Measurements from ENCODE around the gene RRAS2.
A peak's percentile ranks its signal among the peaks of the same experiment; 100 is the strongest.
"Not testable (repeated sequence)": the region's sequence is repeated elsewhere in the genome, so short reads cannot be mapped to it uniquely, and the experiment has no call there.

RRAS2 gene

DNA sequence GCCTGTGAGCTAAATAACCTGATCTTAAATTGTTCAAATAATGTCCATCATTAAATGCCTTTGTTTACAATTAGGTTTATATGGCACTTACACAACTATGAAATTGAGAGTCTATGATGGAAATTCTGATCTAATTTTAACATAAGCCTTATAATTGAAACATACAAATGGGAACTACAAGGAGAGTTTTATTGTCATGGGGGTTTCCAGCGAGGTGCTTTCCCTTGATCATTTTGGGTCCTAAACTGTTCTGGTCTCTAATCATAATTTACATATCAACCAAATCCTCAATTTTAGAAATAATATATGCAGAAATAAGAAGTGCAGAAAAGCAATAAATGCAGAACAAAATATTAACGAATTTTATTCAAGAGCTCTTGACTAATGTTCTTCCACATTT lies 44.9 kb downstream of the RRAS2 start:
- no peak overlapping the region for H3K4me3 ChIP-seq (ENCODE audit: low read length)

DNA sequence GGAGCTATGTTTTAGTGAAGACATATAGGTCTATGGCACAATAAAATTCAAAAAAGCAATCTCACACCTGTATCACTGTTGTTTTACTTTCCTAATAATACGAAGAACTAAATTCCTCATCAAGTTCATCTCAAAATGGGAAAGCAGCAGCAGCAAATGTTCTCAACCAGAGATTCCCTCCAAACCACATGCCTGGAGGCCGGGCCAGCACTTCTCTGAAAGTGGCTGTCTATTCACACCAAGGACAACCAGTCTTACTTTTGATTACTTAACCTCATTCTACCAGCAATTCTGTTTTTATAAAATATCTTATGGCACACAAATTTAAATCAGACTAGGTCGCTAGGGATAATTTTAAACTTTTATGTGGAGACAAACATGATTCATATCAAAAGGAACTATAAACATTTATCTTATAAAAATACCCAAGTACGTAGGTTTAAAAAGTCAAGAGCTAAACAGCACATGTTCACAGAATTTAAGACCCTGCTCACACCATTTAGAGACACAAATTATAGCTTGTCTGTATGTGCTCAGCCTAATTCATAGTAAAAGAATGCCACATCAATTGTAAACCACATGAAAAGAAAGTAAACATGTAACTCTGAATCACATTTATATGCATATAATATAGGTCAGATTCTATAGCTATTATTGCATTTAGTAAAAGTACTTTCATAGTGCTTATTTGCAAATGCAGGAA lies 46.1 kb downstream of the RRAS2 start:
- TF ChIP-seq ZNF274 (IDR thresholded peaks at IDR 0.05; ENCODE audit: low read depth, low read length) = no peak
- H3K4me3 ChIP-seq (ENCODE audit: low read length) = peak overlapping the region; percentile 0; the same call in 1 of the 2 replicates

More for the DNA sequence above, 44.9 kb downstream of the RRAS2 start:
- no peak for TF ChIP-seq ZNF274 (IDR thresholded peaks at IDR 0.05; ENCODE audit: low read depth, low read length)

DNA sequence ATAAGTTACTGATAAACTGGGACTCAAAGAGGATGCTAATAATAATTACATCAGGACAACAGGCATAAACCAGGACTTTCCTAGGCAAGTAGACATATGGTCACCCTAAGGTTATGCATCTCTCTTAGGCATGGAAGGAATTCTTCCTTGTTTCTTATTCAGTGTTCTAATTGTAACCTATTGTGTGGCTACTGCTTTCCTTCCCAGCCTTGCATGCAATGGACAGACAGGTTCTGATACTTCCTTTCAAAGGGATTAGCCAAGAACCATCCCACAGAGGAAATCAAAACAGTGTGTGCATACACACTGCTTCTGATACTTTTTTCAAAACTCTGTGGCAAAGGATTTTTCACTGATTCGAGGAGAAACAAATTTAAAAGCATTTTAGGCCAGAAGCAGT lies 48.3 kb downstream of the RRAS2 start:
- no peak for TF ChIP-seq ZNF274 (IDR thresholded peaks at IDR 0.05; ENCODE audit: low read depth, low read length)
- no peak overlapping the region for H3K4me3 ChIP-seq (ENCODE audit: low read length)

- TF ChIP-seq ZNF274 (IDR thresholded peaks at IDR 0.05; ENCODE audit: low read depth, low read length) = no peak
- peak overlapping the region; percentile 56; the same call in 1 of the 2 replicates for H3K4me3 ChIP-seq (ENCODE audit: low read length)
Observed at GRCh38 chr11:14309425-14310192, 49.4 kb downstream of the RRAS2 start.

- H3K4me3 ChIP-seq (ENCODE audit: low read length) = peak overlapping the region; percentile 56
- no peak for TF ChIP-seq ZNF274 (IDR thresholded peaks at IDR 0.05; ENCODE audit: low read depth, low read length)
Observed at GRCh38 chr11:14308897-14309387, 50.0 kb downstream of the RRAS2 start.

- no peak for TF ChIP-seq ZNF274 (IDR thresholded peaks at IDR 0.05; ENCODE audit: low read depth, low read length)
- no peak overlapping the region; the same call in 1 of the 2 replicates for H3K4me3 ChIP-seq (ENCODE audit: low read length)
Observed at GRCh38 chr11:14308114-14308896, 50.7 kb downstream of the RRAS2 start.

- H3K4me3 ChIP-seq (ENCODE audit: low read length) = no peak overlapping the region
- no peak for TF ChIP-seq ZNF274 (IDR thresholded peaks at IDR 0.05; ENCODE audit: low read depth, low read length)
Observed at GRCh38 chr11:14306481-14306880, 52.5 kb downstream of the RRAS2 start.

DNA sequence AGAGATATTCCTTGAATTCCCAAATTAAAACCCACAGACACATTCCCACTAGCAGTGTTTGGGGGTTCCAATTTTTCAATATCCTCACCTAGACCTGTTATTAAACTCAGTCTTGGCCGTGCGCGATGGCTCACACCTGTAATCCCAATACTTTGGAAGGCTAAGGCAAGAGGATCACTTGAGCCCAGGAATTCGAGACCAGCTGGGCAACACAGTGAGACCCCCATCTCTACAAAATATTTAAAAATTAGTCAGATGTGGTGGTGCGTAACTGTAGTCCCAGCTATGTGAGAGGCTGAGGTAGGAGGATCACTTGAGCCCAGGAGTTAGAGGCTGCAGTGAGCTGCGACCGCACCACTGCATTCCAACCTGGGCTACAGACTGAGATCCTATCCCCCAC lies 53.3 kb downstream of the RRAS2 start:
- TF ChIP-seq ZNF274 (IDR thresholded peaks at IDR 0.05; ENCODE audit: low read depth, low read length) = no peak
- H3K4me3 ChIP-seq (ENCODE audit: low read length) = no peak overlapping the region

GRCh38 chr11:14304601-14305000 lies 54.4 kb downstream of the RRAS2 start:
- TF ChIP-seq ZNF274 (IDR thresholded peaks at IDR 0.05; ENCODE audit: low read depth, low read length) = no peak
- H3K4me3 ChIP-seq (ENCODE audit: low read length) = no peak overlapping the region

DNA sequence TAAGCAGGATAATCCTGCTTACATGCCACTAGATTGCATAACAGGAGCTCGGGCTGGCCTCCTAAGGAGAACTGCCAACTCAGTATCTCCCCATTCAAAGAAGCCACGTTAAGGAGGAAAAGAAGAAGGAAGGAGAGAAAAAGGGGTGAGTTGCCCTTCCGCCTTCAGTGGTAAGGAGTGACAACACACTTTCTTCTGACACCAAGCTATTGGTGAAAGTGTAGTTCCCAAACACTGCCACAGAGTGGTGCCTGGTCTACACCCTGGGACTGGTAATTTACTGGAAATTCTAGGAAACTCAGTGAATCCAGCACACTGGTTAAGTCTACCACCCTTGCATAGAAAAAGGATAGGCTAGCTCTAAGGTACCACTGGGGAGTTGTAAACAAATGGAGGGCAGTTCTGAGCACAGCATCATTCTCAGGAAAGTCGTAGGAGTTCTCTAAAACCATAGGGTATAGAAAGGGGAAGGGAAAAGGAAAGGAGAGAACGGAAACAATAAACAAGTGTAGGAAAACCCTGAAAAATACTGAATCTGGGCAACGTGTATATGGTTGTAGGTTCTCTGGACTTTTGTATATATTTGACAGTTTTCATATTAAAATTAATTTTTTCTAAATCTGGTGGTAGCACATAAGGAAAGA lies 58.2 kb downstream of the RRAS2 start:
- H3K4me3 ChIP-seq (ENCODE audit: low read length) = no peak overlapping the region
- TF ChIP-seq ZNF274 (IDR thresholded peaks at IDR 0.05; ENCODE audit: low read depth, low read length) = no peak

GRCh38 chr11:14299921-14300320 lies 59.1 kb downstream of the RRAS2 start:
- TF ChIP-seq ZNF274 (IDR thresholded peaks at IDR 0.05; ENCODE audit: low read depth, low read length) = no peak
- H3K4me3 ChIP-seq (ENCODE audit: low read length) = no peak overlapping the region

- no peak overlapping the region for H3K4me3 ChIP-seq (ENCODE audit: low read length)
- TF ChIP-seq ZNF274 (IDR thresholded peaks at IDR 0.05; ENCODE audit: low read depth, low read length) = no peak
Observed at GRCh38 chr11:14290422-14290821, 68.6 kb downstream of the RRAS2 start.

GRCh38 chr11:14288189-14288935 lies 70.6 kb downstream of the RRAS2 start:
- no peak overlapping the region for H3K4me3 ChIP-seq (ENCODE audit: low read length)
- TF ChIP-seq ZNF274 (IDR thresholded peaks at IDR 0.05; ENCODE audit: low read depth, low read length) = no peak

- H3K4me3 ChIP-seq (ENCODE audit: low read length) = not testable (repeated sequence)
Observed at GRCh38 chr11:14278869-14279268, 80.1 kb downstream of the RRAS2 start.
